Esophagus squamous epithelium (tissue), 4 donors: ENCODE results near the gene ARHGAP26.

Source experiments
- CTCF ChIP-seq, 6 experiments: fragments of 450-650 bp in 4 of 6; fragments of 200-600 bp in 2 of 6; sonication (generic) in 2 of 6; IDR thresholded peaks; one replicate each; pipeline ENCODE4 v1.5.1; 2016 to 2019; ENCODE audit warnings: antibody characterized with exemption in 6 of 6, mild to moderate bottlenecking in 4 of 6, moderate library complexity in 4 of 6
- POLR2A ChIP-seq, 4 donors: fragments of 450-650 bp; IDR thresholded peaks; one replicate each; pipeline ENCODE4 v1.6.1; 2017; ENCODE audit warnings: antibody characterized with exemption in 4 of 4, mild to moderate bottlenecking in 4 of 4, moderate library complexity in 3 of 4

GRCh38 chr5:143083006-143083405 lies 312.8 kb downstream of the ARHGAP26 start:
- TF ChIP-seq CTCF (IDR thresholded peaks at IDR 0.05) (no peak), POLR2A (IDR thresholded peaks at IDR 0.05) (no peak)
